22Rv1 (cell line): ENCODE results near the gene TESMIN.

Experiments used
- ZFX ChIP-seq: fragments of 450-650 bp; IDR thresholded peaks from 2 replicates; pipeline ENCODE4 v1.6.1; 2017; ENCODE audit warnings: antibody characterized with exemption, borderline replicate concordance
- TF ChIP-seq, protein P1 (sequence below): fragments of 450-650 bp; IDR thresholded peaks from 2 replicates; pipeline ENCODE4 v1.5.1; 2017; ENCODE audit warnings: mild to moderate bottlenecking

DNA sequence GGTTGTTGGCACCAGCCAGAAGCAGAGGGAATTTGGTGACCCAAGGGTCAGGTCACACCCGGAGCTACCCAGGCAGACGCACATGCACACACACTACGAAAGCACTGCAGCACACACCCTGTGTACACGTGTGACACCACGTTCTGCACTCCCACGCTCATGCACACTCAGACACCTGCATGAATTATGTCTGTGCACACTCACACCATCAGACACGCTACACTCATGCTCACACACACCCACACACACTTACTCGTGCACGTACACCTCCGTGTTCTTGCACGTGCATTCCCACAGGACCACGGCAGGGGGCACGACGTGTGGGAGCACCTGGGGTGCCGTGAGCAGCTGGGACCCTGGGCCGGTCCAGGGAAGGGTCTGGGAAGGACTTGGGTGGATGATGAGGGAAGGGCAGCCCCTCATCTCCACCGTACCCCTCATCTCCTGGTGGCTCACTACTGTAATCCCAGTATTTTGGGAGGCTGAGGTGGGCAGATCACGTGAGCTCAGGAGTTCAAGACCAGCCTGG is 87.8 kb downstream of the TESMIN start:
- TF ChIP-seq, protein P1, sequence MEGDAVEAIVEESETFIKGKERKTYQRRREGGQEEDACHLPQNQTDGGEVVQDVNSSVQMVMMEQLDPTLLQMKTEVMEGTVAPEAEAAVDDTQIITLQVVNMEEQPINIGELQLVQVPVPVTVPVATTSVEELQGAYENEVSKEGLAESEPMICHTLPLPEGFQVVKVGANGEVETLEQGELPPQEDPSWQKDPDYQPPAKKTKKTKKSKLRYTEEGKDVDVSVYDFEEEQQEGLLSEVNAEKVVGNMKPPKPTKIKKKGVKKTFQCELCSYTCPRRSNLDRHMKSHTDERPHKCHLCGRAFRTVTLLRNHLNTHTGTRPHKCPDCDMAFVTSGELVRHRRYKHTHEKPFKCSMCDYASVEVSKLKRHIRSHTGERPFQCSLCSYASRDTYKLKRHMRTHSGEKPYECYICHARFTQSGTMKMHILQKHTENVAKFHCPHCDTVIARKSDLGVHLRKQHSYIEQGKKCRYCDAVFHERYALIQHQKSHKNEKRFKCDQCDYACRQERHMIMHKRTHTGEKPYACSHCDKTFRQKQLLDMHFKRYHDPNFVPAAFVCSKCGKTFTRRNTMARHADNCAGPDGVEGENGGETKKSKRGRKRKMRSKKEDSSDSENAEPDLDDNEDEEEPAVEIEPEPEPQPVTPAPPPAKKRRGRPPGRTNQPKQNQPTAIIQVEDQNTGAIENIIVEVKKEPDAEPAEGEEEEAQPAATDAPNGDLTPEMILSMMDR, result no peak
- no peak for TF ChIP-seq ZFX
